GM23338 (cell line): ENCODE data around the gene REPS1. TPM values are rescaled to one million over a fixed set of nuclear protein-coding genes. Genes with fewer than 3 reads are reported as not detected.

Experiments used
- ATAC-seq: fragments of 200-7000 bp; cut with Tn5 transposase; 3 replicates; pipeline ENCODE4 v1.9.1; 2020
- DNase-seq: peaks from one replicate; pipeline ENCODE4 v3.0.0-alpha.2; 2015; ENCODE audit warnings: low spot score
- H2AFZ ChIP-seq: fragments of 200-600 bp; sonication (generic); 2 replicates; pipeline ENCODE4 v1.8.0; 2016; ENCODE audit warnings: antibody characterized with exemption, mild to moderate bottlenecking, moderate library complexity
- H3F3A ChIP-seq: fragments of 200-600 bp; sonication (generic); replicated peaks from 2 replicates; pipeline ENCODE4 v1.8.0; 2017; ENCODE audit warnings: antibody characterized with exemption, mixed run types, low read depth
- H3K27ac ChIP-seq: fragments of 200-600 bp; sonication (generic); 2 replicates; pipeline ENCODE4 v1.6.1; 2016; ENCODE audit warnings: low read depth
- H3K27me3 ChIP-seq: fragments of 200-600 bp; sonication (generic); 2 replicates; pipeline ENCODE4 v1.8.0; 2016; ENCODE audit warnings: mild to moderate bottlenecking, mixed run types, moderate library complexity; ENCODE audit not compliant: insufficient read depth
- H3K36me3 ChIP-seq: fragments of 200-600 bp; sonication (generic); 2 replicates; pipeline ENCODE4 v1.8.0; 2016; ENCODE audit warnings: mild to moderate bottlenecking; ENCODE audit not compliant: insufficient read depth
- H3K4me1 ChIP-seq: fragments of 200-600 bp; sonication (generic); 2 replicates; pipeline ENCODE4 v1.8.0; 2016; ENCODE audit warnings: mild to moderate bottlenecking, moderate library complexity; ENCODE audit not compliant: insufficient read depth
- H3K4me2 ChIP-seq: fragments of 200-600 bp; sonication (generic); 2 replicates; pipeline ENCODE4 v1.7.1; 2017; ENCODE audit warnings: mixed run types
- H3K4me3 ChIP-seq: fragments of 200-600 bp; sonication (generic); 2 replicates; pipeline ENCODE4 v1.6.1; 2016; ENCODE audit warnings: mixed run types
- H3K79me2 ChIP-seq: fragments of 200-600 bp; sonication (generic); replicated peaks from 2 replicates; pipeline ENCODE4 v1.8.0; 2017; ENCODE audit warnings: mild to moderate bottlenecking; ENCODE audit not compliant: insufficient read depth
- H3K9me2 ChIP-seq: fragments of 200-600 bp; sonication (generic); 2 replicates; pipeline ENCODE4 v1.8.0; 2017; ENCODE audit not compliant: insufficient read depth
- H4K20me1 ChIP-seq: fragments of 200-600 bp; sonication (generic); replicated peaks from 2 replicates; pipeline ENCODE4 v1.8.0; 2017; ENCODE audit warnings: mild to moderate bottlenecking; ENCODE audit not compliant: insufficient read depth
- H3K27ac Mint-ChIP-seq: 2 replicates; pipeline ENCODE4 v1.8.0; 2020; ENCODE audit warnings: inconsistent platforms, mild to moderate bottlenecking, moderate library complexity, mixed read lengths
- H3K27me3 Mint-ChIP-seq: 3 replicates; pipeline ENCODE4 v1.8.0; 2022; ENCODE audit warnings: low read depth, mild to moderate bottlenecking, moderate library complexity, mixed read lengths, inconsistent platforms; ENCODE audit not compliant: insufficient read depth, poor library complexity
- H3K36me3 Mint-ChIP-seq: 3 replicates; pipeline ENCODE4 v1.8.0; 2021; ENCODE audit warnings: low read depth, mild to moderate bottlenecking, inconsistent platforms, moderate library complexity, mixed read lengths
- H3K4me1 Mint-ChIP-seq: 3 replicates; pipeline ENCODE4 v1.8.0; 2020; ENCODE audit warnings: mild to moderate bottlenecking, inconsistent platforms, mixed read lengths
- H3K4me3 Mint-ChIP-seq: 3 replicates; pipeline ENCODE4 v1.8.0; 2021; ENCODE audit warnings: moderate library complexity, mild to moderate bottlenecking, inconsistent platforms, mixed read lengths
- H3K9me3 Mint-ChIP-seq: 3 replicates; pipeline ENCODE4 v1.8.0; 2020; ENCODE audit warnings: moderate library complexity, mild to moderate bottlenecking, inconsistent platforms, mixed read lengths
- CREB1 ChIP-seq: fragments of 250-450 bp; sonication (Bioruptor Pico); IDR thresholded peaks from 2 replicates; pipeline ENCODE4 v1.5.0; 2020; ENCODE audit warnings: low read depth, mild to moderate bottlenecking, moderate library complexity
- EZH2 ChIP-seq: fragments of 200-600 bp; sonication (generic); IDR thresholded peaks from one replicate; pipeline ENCODE4 v1.8.0; 2017; ENCODE audit warnings: antibody characterized with exemption, mild to moderate bottlenecking, low read depth; ENCODE audit not compliant: unreplicated experiment
- EZH2phosphoT487 ChIP-seq: fragments of 200-600 bp; sonication (generic); IDR thresholded peaks from one replicate; pipeline ENCODE4 v1.8.1; 2018; ENCODE audit warnings: antibody characterized with exemption; ENCODE audit not compliant: unreplicated experiment
- JUNB ChIP-seq: IDR thresholded peaks from one replicate; pipeline ENCODE4 v1.6.1; 2016; ENCODE audit warnings: antibody characterized with exemption; ENCODE audit not compliant: unreplicated experiment
- NANOG ChIP-seq: IDR thresholded peaks from 2 replicates; pipeline ENCODE4 v1.6.1; 2016; ENCODE audit warnings: antibody characterized with exemption, borderline replicate concordance
- POLR2AphosphoS5 ChIP-seq: IDR thresholded peaks from 2 replicates; pipeline ENCODE4 v1.6.1; 2016; ENCODE audit warnings: antibody characterized with exemption, low read depth
- STAT1 ChIP-seq: IDR thresholded peaks from one replicate; pipeline ENCODE4 v1.6.1; 2016; ENCODE audit warnings: antibody characterized with exemption; ENCODE audit not compliant: unreplicated experiment
- ZNF331 ChIP-seq: fragments of 250-450 bp; sonication (Bioruptor Pico); IDR thresholded peaks from 2 replicates; pipeline ENCODE4 v1.5.0; 2020; ENCODE audit warnings: low read depth, mild to moderate bottlenecking, moderate library complexity
- polyA plus RNA-seq: library from polyadenylated mRNA; unstranded; fragments of >200 nt; fragmentation: Nextera tagmentation; extraction: Ambion mirVana; gene quantifications from 2 replicates; pipeline ENCODE4 v1.2.1, GENCODE V29; 2016
- total RNA-seq: library from RNA; depleted of rRNA; stranded (reverse); fragments of >200 nt; shearing (Covaris generic); gene quantifications from 2 replicates; pipeline ENCODE4 v1.2.3, GENCODE V29; 2014
- TF ChIP-seq, protein P1 (sequence below): fragments of 250-450 bp; sonication (Bioruptor Pico); IDR thresholded peaks from 2 replicates; pipeline ENCODE4 v1.5.0; 2020; ENCODE audit warnings: mild to moderate bottlenecking, moderate library complexity
- TF ChIP-seq, protein P2 (sequence below), 2 experiments: fragments of 200-600 bp in 1 of 2; sonication (generic) in 1 of 2; conservative IDR thresholded peaks; 2 replicates each; pipeline versions ENCODE4 v1.5.1 to v1.6.1; 2016 to 2017; ENCODE audit warnings: antibody characterized with exemption in 2 of 2, low read depth in 2 of 2, mild to moderate bottlenecking in 2 of 2, moderate library complexity in 1 of 2
- TF ChIP-seq, protein P3 (sequence below): IDR thresholded peaks from one replicate; pipeline ENCODE4 v1.6.1; 2018; ENCODE audit warnings: antibody characterized with exemption; ENCODE audit not compliant: unreplicated experiment
- TF ChIP-seq, protein P4 (sequence below): IDR thresholded peaks from 2 replicates; pipeline ENCODE4 v1.6.1; 2016; ENCODE audit warnings: antibody characterized with exemption

REPS1 gene
- total and polyA plus RNA-seq, 2 experiments from 2014 or later, result 46.0 to 65.7 TPM

DNA sequence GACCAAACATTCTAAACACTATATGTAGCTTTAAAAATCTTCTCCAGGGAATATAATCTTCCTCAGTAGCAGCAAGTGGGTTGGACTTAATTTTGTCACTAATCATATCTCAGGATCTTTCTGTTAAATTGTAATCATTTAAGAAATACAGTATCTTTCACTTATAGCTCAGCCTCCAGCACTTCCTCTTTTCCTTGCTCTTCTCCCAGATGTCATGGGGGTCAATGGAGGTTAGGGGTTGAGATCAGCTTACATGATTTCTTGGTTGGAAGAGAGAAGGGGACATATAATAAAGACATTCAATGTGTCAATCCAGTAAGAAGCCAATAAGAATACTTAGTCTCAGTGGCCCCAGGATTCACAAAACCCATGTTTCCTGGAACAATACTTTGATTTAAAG, 15.7 kb upstream of the REPS1 start:
- no peaks in the 10 kb centered on the region for H3K36me3 Mint-ChIP-seq
- DNase-seq, result no peak

More for the DNA sequence above, 15.7 kb upstream of the REPS1 start:
- no peak overlapping the region for H3K27ac ChIP-seq
- no peak overlapping the region for H3K27ac Mint-ChIP-seq
- no peaks in the 10 kb centered on the region for H4K20me1 ChIP-seq
- H2AFZ ChIP-seq, result no peak overlapping the region
- no peak overlapping the region for H3K4me3 ChIP-seq
- H3K27me3 ChIP-seq, result no peaks in the 10 kb centered on the region
- no peaks in the 10 kb centered on the region for H3K4me1 ChIP-seq
- no peak for ATAC-seq
- no peaks in the 10 kb centered on the region for H3F3A ChIP-seq
- no peaks in the 10 kb centered on the region for H3K4me1 Mint-ChIP-seq
- no peaks in the 10 kb centered on the region for H3K79me2 ChIP-seq
- no peak overlapping the region for H3K4me3 Mint-ChIP-seq
- peaks cover 3% of the 10 kb centered on the region; the same call in 1 of the 2 replicates for H3K9me2 ChIP-seq
- H3K4me2 ChIP-seq, result no peak overlapping the region
- no peaks in the 10 kb centered on the region for H3K9me3 Mint-ChIP-seq
- H3K36me3 ChIP-seq, result no peaks in the 10 kb centered on the region
- H3K27me3 Mint-ChIP-seq, result peaks cover 2% of the 10 kb centered on the region
- no peak for TF ChIP-seq JUNB
- TF ChIP-seq, protein P1, sequence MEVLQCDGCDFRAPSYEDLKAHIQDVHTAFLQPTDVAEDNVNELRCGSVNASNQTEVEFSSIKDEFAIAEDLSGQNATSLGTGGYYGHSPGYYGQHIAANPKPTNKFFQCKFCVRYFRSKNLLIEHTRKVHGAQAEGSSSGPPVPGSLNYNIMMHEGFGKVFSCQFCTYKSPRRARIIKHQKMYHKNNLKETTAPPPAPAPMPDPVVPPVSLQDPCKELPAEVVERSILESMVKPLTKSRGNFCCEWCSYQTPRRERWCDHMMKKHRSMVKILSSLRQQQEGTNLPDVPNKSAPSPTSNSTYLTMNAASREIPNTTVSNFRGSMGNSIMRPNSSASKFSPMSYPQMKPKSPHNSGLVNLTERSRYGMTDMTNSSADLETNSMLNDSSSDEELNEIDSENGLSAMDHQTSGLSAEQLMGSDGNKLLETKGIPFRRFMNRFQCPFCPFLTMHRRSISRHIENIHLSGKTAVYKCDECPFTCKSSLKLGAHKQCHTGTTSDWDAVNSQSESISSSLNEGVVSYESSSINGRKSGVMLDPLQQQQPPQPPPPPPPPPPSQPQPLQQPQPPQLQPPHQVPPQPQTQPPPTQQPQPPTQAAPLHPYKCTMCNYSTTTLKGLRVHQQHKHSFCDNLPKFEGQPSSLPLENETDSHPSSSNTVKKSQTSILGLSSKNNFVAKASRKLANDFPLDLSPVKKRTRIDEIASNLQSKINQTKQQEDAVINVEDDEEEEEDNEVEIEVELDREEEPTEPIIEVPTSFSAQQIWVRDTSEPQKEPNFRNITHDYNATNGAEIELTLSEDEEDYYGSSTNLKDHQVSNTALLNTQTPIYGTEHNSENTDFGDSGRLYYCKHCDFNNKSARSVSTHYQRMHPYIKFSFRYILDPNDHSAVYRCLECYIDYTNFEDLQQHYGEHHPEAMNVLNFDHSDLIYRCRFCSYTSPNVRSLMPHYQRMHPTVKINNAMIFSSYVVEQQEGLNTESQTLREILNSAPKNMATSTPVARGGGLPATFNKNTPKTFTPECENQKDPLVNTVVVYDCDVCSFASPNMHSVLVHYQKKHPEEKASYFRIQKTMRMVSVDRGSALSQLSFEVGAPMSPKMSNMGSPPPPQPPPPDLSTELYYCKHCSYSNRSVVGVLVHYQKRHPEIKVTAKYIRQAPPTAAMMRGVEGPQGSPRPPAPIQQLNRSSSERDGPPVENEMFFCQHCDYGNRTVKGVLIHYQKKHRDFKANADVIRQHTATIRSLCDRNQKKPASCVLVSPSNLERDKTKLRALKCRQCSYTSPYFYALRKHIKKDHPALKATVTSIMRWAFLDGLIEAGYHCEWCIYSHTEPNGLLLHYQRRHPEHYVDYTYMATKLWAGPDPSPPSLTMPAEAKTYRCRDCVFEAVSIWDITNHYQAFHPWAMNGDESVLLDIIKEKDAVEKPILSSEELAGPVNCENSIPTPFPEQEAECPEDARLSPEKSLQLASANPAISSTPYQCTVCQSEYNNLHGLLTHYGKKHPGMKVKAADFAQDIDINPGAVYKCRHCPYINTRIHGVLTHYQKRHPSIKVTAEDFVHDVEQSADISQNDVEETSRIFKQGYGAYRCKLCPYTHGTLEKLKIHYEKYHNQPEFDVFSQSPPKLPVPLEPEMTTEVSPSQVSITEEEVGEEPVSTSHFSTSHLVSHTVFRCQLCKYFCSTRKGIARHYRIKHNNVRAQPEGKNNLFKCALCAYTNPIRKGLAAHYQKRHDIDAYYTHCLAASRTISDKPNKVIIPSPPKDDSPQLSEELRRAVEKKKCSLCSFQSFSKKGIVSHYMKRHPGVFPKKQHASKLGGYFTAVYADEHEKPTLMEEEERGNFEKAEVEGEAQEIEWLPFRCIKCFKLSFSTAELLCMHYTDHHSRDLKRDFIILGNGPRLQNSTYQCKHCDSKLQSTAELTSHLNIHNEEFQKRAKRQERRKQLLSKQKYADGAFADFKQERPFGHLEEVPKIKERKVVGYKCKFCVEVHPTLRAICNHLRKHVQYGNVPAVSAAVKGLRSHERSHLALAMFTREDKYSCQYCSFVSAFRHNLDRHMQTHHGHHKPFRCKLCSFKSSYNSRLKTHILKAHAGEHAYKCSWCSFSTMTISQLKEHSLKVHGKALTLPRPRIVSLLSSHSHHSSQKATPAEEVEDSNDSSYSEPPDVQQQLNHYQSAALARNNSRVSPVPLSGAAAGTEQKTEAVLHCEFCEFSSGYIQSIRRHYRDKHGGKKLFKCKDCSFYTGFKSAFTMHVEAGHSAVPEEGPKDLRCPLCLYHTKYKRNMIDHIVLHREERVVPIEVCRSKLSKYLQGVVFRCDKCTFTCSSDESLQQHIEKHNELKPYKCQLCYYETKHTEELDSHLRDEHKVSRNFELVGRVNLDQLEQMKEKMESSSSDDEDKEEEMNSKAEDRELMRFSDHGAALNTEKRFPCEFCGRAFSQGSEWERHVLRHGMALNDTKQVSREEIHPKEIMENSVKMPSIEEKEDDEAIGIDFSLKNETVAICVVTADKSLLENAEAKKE (CRISPR knock-in tag), result no peak
- TF ChIP-seq, protein P2, sequence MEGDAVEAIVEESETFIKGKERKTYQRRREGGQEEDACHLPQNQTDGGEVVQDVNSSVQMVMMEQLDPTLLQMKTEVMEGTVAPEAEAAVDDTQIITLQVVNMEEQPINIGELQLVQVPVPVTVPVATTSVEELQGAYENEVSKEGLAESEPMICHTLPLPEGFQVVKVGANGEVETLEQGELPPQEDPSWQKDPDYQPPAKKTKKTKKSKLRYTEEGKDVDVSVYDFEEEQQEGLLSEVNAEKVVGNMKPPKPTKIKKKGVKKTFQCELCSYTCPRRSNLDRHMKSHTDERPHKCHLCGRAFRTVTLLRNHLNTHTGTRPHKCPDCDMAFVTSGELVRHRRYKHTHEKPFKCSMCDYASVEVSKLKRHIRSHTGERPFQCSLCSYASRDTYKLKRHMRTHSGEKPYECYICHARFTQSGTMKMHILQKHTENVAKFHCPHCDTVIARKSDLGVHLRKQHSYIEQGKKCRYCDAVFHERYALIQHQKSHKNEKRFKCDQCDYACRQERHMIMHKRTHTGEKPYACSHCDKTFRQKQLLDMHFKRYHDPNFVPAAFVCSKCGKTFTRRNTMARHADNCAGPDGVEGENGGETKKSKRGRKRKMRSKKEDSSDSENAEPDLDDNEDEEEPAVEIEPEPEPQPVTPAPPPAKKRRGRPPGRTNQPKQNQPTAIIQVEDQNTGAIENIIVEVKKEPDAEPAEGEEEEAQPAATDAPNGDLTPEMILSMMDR (conservative IDR thresholded peaks at IDR 0.05; ENCODE audit: low read depth in 2 of 2), result no peak
- TF ChIP-seq EZH2, result no peak
- TF ChIP-seq, protein P3, sequence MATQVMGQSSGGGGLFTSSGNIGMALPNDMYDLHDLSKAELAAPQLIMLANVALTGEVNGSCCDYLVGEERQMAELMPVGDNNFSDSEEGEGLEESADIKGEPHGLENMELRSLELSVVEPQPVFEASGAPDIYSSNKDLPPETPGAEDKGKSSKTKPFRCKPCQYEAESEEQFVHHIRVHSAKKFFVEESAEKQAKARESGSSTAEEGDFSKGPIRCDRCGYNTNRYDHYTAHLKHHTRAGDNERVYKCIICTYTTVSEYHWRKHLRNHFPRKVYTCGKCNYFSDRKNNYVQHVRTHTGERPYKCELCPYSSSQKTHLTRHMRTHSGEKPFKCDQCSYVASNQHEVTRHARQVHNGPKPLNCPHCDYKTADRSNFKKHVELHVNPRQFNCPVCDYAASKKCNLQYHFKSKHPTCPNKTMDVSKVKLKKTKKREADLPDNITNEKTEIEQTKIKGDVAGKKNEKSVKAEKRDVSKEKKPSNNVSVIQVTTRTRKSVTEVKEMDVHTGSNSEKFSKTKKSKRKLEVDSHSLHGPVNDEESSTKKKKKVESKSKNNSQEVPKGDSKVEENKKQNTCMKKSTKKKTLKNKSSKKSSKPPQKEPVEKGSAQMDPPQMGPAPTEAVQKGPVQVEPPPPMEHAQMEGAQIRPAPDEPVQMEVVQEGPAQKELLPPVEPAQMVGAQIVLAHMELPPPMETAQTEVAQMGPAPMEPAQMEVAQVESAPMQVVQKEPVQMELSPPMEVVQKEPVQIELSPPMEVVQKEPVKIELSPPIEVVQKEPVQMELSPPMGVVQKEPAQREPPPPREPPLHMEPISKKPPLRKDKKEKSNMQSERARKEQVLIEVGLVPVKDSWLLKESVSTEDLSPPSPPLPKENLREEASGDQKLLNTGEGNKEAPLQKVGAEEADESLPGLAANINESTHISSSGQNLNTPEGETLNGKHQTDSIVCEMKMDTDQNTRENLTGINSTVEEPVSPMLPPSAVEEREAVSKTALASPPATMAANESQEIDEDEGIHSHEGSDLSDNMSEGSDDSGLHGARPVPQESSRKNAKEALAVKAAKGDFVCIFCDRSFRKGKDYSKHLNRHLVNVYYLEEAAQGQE, result no peak
- no peak for TF ChIP-seq NANOG
- no peak for TF ChIP-seq EZH2phosphoT487
- TF ChIP-seq POLR2AphosphoS5, result no peak
- no peak for TF ChIP-seq CREB1
- TF ChIP-seq, protein P4, sequence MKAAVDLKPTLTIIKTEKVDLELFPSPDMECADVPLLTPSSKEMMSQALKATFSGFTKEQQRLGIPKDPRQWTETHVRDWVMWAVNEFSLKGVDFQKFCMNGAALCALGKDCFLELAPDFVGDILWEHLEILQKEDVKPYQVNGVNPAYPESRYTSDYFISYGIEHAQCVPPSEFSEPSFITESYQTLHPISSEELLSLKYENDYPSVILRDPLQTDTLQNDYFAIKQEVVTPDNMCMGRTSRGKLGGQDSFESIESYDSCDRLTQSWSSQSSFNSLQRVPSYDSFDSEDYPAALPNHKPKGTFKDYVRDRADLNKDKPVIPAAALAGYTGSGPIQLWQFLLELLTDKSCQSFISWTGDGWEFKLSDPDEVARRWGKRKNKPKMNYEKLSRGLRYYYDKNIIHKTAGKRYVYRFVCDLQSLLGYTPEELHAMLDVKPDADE, result no peak
- no peak for TF ChIP-seq STAT1
- no peak for TF ChIP-seq ZNF331 (CRISPR knock-in tag)
